ENCODE results near the gene GMNN. TPM values are rescaled to one million over a fixed set of nuclear protein-coding genes. Genes with fewer than 3 reads are reported as not detected.
"Not testable (repeated sequence)": the region's sequence is repeated elsewhere in the genome, so short reads cannot be mapped to it uniquely, and the experiment has no call there.

Gene GMNN
- total RNA-seq, 1 donor from 2014 or later = 66.3 TPM

- H3K27me3 Mint-ChIP-seq = peaks cover 3% of the 10 kb centered on the region
- H3K4me1 Mint-ChIP-seq (ENCODE audit: unreplicated experiment) = no peaks in the 10 kb centered on the region
- TF ChIP-seq CTCF (conservative IDR thresholded peaks at IDR 0.05) = no peak
- no peak overlapping the region for H3K4me3 Mint-ChIP-seq
- no peak overlapping the region for H3K27ac Mint-ChIP-seq
- DNase-seq (ENCODE audit: extremely low spot score, unreplicated experiment) = no peak
- no peaks in the 10 kb centered on the region for H3K36me3 Mint-ChIP-seq
- H3K9me3 Mint-ChIP-seq = no peaks in the 10 kb centered on the region
Observed at GRCh38 chr6:24752503-24752902, 22.2 kb upstream of the GMNN start.

GRCh38 chr6:24752917-24753492, 21.7 kb upstream of the GMNN start:
- H3K4me3 Mint-ChIP-seq = no peak overlapping the region
- no peaks in the 10 kb centered on the region for H3K4me1 Mint-ChIP-seq (ENCODE audit: unreplicated experiment)
- H3K27ac Mint-ChIP-seq = no peak overlapping the region
- H3K36me3 Mint-ChIP-seq = no peaks in the 10 kb centered on the region
- H3K9me3 Mint-ChIP-seq = no peaks in the 10 kb centered on the region
- TF ChIP-seq CTCF (conservative IDR thresholded peaks at IDR 0.05) = no peak
- peaks cover 3% of the 10 kb centered on the region for H3K27me3 Mint-ChIP-seq
- no peak for DNase-seq (ENCODE audit: extremely low spot score, unreplicated experiment)

- no peak overlapping the region for H3K27ac Mint-ChIP-seq
Observed at GRCh38 chr6:24753545-24753944, 21.2 kb upstream of the GMNN start.

DNA sequence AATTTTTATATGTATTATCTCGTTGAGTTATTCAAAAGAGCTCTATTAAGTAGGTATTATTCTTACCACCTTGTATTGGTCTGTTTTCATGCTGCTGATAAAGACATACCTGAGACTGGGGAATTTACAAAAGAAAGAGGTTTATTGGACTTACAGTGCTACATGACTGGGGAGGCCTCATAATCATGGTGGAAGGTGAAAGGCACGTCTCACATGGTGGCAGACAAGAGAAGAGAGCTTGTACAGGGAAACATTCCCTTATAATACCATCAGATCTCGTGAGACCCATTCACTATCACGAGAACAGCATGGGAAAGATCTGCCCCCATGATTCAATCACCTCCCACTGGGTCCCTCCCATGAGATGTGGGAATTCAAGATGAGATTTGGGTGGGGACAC, 20.4 kb upstream of the GMNN start:
- not testable (repeated sequence) for H3K27me3 Mint-ChIP-seq; H3K27ac Mint-ChIP-seq; DNase-seq (ENCODE audit: extremely low spot score, unreplicated experiment); H3K9me3 Mint-ChIP-seq; H3K4me3 Mint-ChIP-seq; H3K4me1 Mint-ChIP-seq (ENCODE audit: unreplicated experiment); H3K36me3 Mint-ChIP-seq

More at GRCh38 chr6:24753545-24753944, 21.2 kb upstream of the GMNN start:
- Mint-ChIP-seq H3K4me3 (no peak overlapping the region), H3K27me3 (peaks cover 3% of the 10 kb centered on the region), H3K36me3 (no peaks in the 10 kb centered on the region), H3K4me1 (ENCODE audit: unreplicated experiment) (no peaks in the 10 kb centered on the region), H3K9me3 (no peaks in the 10 kb centered on the region)
- no peak for TF ChIP-seq CTCF (conservative IDR thresholded peaks at IDR 0.05)
- DNase-seq (ENCODE audit: extremely low spot score, unreplicated experiment) = no peak

GRCh38 chr6:24755279-24755678, 19.5 kb upstream of the GMNN start:
- H3K27me3 Mint-ChIP-seq = no peaks in the 10 kb centered on the region
- no peaks in the 10 kb centered on the region for H3K36me3 Mint-ChIP-seq
- H3K4me1 Mint-ChIP-seq (ENCODE audit: unreplicated experiment) = no peaks in the 10 kb centered on the region
- DNase-seq (ENCODE audit: extremely low spot score, unreplicated experiment) = no peak
- no peak for TF ChIP-seq CTCF (conservative IDR thresholded peaks at IDR 0.05)
- H3K4me3 Mint-ChIP-seq = no peak overlapping the region
- H3K9me3 Mint-ChIP-seq = no peaks in the 10 kb centered on the region
- H3K27ac Mint-ChIP-seq = no peak overlapping the region

DNA sequence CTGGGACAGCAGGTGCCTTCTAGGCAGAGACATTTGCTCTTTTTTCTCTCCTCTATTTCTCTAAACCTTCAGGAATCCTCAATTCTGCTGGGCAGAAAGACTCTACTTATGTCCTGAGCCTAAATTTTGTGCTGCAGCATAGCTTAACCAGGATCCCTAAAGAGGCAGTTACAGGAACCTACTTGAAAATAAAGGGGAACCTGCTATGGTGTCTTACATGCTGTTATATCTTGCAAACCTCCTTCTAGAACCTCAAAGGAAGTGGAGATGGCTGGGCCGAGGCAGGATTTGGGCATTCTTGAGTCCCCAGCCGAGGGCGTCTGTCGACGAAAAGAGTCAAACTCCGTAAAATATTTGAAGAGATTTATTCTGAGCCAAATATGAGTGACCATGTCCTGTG, 17.1 kb upstream of the GMNN start:
- Mint-ChIP-seq H3K4me3 (no peak overlapping the region), H3K36me3 (no peaks in the 10 kb centered on the region), H3K27ac (no peak overlapping the region), H3K27me3 (no peaks in the 10 kb centered on the region), H3K9me3 (no peaks in the 10 kb centered on the region), H3K4me1 (ENCODE audit: unreplicated experiment) (peaks cover 4% of the 10 kb centered on the region)
- no peak for DNase-seq (ENCODE audit: extremely low spot score, unreplicated experiment)
- no peak for TF ChIP-seq CTCF (conservative IDR thresholded peaks at IDR 0.05)

All from type B pancreatic cell (in vitro differentiated cells).